Activated T-cell treated with anti-CD3 and anti-CD28 coated beads for 1 hour (primary cell): ENCODE measurements around the gene PICALM.

ENCODE experiments used
- DNase-seq: peaks from one replicate; pipeline ENCODE4 v3.0.0-alpha.2; 2020; ENCODE audit warnings: low read depth

Gene PICALM

DNA sequence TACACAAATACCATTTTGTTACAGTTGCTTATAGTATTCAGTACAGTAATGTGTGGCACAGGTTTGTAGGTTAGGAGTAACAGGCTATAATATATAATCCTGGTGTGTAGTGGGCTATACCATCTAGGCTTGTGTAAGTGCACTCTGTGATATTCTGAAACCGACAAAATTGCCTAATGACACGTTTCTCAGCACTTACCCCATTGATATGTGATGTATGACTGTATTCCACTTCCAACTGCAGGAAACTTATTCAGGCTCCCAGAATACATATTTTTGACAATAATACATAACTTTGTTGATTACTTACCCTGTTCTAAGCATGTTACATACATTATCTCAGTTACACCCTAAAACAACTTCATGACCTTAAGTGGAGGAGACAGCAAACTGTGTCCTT lies 5.1 kb upstream of the PICALM start:
- DNase-seq, result no peak

DNA sequence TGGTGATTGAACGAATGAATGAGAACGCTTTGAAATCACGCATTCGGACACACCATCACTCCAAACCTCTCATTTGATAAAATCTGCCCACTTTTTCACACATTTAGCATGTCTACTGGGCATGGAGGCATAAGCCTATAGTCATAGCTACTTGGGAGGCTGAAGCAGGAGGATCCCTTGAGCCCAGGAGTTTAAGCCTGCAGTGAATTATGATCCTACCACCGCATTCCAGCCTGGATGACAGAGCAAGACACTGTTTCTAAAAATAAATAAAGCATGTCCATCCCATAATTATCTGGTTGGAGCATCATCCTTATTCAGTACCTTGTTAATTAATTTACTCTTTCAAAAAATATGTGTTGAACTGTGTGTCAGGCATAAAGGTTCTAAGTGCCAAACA lies 3.3 kb upstream of the PICALM start:
- DNase-seq, result no peak

DNA sequence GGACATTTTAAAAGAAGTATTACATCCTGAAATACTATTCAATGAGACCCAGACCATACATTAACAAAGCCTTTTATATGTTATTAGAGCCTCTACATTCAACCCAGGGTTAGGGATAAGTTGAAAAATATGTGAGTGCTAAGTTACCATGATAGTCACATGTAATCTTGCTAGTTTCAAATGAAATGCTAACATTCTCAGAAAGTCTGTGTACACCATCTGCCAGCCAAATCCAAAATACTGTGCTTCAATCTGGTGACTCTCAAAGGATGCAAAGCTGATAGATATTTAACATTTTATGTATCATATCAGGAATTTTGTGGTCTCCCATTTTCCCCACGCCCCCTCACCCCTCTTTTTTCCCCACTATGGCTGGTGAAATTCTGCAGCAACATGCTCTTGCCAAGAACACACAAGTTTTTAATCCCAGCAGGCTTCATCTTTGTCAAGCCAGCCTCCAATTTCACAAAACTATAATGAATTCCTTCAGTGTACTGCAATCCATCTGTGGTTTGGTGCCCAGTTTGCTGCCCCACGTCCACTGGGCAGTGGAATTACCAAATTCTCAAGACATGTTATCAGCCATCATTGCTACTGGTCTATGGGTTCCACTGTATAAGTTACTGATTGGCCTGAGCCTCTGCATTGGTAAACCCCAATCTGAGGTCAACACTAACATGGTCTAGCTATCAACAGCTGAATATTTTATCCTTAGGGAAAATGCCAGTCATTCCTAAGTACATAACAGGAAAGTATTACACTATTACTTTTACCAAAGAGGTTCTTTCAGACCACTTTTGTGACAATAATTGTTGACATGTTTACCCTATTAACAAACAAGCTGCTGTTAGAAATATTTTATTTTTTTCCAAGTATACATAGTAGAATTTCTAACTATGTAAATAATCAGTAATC lies 1.5 kb upstream of the PICALM start:
- no peak for DNase-seq

DNA sequence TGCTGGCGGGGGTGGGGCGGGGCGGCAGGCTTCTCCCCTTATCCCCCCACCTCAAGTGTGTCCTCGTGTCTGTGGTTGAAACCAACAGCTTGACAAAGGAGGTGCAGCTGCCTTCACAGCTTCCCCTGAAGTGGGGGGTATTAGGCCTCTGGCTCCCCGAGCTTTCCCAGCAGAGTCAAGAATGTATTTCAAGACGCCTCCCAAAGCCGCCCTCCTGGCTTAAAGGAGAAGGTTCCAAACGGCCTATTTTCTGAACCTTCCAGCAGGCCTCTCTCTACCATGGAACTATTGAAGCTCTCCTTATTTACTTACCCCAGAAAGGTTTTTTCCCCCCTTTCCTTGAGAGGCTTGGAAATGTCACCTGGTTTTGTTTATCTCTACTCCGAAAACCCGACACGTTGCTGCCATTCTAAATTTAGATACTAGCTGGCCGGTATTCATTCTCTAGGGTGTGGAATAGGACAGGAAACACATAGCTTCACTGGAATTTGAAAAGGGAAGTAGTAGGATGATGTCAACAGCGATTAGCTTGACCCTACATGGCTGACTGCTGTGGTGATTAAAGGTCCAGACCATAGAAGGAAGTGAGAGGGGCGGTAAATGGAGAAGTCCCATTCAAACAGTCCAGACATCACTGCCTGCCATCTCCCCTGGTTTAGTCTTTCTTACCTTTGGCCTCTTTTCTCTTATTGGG lies 671 bp upstream of the PICALM start:
- no peak for DNase-seq

DNA sequence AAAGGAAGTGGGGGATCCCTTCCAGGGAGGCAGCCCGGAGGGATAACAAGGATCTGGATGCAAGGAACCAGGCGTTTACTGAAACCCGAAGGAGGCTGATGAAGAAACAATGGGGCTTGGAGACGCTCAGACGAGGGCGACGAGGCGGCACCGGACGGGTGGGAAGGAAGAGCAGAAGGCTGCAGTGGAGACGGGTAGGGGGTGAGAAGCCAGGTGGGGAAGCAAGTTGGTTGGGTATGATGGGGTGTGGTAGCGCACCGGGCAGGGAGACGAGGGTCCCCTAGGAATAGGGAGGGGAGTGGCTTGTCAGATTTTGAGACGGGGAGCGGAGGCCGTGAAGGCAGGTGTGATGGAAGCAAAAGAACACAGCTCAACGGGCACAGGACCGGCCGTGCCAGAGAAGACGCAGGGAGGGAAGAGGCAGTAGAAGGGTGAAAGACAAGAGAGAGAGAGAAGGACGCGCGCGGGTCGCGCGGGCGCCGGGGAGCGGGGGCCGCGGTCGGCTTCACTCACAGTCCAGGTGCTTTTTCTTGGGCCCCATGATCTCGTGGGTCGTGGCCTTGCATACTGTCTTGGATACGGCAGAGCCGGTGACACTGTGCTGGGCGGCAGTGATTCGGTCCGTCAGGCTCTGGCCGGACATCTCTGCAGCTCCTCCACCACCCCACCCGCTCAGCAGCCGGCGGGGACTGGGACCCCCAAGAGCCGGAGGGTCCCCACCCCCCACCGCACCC lies 579 bp downstream of the PICALM start:
- DNase-seq, result peak; percentile 16

DNA sequence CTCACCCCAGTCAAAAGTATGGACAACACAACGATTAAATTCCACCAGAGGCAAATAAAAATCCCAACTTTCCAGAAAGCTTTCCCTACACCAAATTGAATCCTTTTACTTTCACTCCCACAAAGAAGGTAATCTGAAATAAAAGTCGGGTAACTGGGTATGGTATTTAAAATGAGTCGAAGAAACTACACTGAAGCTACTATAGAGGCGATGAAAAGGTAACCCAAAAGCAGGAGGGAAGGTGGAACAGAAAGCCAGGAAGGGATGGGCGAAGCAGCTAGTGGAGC lies 1.1 kb downstream of the PICALM start:
- DNase-seq, result no peak

DNA sequence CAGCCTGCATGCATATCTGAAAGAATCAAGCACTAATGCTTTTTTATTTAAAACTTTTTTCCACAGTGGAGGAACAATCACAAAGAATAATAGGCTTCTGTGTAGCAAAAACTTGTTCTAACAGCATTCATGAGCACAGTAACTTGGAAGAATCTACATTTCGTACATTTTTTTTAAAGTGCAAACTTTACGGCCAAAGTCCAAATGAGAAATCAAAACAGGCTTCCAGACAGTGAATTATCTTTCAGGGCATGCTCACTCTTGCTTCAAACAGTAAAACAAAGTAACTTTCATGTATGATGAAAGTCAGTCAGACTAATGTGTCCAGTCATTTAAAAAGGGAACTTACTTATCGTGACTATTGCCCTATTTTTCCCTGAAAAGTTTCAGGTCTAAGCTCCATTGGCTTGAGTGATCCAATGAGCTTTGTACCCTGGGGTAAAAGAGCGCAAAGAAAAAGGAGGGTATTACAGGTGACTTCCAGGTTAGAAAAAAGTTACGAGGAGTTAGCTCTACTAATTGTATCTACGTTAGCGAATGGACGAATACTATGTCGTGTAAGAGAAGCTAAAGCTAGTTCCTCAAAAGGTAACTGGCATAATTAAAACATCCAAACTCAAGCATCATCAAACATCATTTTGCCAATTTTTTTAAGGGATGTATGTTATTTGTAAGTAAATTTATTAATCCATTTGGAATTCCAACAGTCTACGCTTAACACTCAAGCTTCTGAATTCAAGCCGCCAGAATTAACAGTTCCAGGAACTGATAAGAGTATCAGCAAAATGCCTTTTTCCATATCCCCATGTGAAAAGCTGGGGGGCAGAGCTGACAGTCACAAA lies 1.7 kb downstream of the PICALM start:
- DNase-seq, result no peak

DNA sequence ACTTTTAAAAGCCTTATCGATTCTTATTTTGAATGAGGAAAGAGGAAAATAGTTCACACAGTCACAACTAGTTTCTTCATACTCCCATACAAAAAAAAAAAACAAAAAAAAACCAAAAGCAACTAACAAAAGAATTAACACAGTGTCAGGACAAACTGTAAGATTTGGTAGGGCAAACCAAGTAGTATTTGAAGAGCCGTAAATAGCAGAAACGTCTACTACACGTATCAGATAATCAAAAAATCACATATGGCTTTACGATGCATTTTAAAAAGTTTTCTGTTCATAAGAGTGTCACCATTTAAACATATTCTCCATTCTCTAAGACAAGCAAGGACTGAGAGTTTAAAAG lies 2.3 kb downstream of the PICALM start:
- DNase-seq, result no peak

DNA sequence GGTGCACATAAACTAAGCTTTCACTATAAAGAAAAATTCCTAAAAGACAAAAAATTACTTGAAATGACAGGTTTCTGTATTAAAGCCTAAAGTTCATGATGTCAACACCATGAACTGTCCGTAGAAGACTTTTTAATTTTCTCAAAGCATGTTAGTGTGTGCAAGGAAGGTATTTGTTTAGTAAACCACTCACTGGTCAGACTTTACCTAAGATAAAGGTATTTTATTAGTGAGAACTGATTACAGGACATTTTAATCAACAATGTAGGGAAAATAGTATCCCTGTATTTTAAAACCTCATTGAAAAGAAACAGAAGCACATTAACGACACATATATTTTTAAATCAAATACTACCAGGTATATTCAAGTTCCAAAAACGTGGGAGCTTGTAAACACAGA lies 2.9 kb downstream of the PICALM start:
- DNase-seq, result no peak

DNA sequence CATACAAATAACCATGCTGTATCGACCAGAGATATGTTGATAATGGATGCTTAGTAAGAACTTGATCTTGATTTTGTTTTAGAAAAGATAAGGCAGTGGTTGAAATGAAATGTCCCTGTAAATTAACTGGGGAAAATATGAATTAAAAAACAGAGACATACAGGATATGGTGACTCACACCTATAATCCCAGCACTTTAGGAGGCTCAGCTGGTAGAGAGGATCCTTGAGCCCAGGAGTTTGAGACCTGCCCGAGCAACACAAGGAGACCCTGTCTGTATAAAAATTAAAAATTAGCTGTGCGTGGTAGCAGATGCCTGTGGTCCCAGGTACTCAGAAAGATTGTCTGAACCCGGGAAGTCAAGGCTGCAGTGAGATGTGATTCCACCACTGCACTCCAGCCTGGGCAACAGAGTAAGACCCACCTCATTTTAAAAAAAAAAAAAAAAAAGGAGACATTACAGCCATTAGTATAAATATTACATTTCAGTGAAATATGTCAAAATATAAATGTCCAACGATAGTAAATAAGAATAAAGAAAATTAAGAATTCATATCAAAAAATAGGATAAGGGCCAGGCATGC lies 4.6 kb downstream of the PICALM start:
- no peak for DNase-seq

DNA sequence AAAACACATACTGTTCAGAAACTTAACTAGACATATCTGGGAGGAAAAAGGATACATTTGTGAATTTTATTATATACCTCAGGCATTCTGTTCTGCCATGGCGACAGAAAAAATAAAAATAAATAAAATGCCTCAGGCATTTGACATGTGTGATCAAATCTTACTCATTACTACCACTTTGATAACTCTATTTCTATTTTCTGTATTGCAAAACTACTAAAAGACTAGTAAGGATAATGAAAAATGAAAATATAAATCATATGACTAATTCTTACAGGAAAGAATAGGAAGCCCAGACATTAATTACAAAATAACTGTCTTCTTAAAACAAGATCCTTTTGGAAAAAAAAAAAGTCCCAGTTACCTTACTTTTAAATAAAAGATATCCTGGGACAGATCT lies 5.3 kb downstream of the PICALM start:
- no peak for DNase-seq

DNA sequence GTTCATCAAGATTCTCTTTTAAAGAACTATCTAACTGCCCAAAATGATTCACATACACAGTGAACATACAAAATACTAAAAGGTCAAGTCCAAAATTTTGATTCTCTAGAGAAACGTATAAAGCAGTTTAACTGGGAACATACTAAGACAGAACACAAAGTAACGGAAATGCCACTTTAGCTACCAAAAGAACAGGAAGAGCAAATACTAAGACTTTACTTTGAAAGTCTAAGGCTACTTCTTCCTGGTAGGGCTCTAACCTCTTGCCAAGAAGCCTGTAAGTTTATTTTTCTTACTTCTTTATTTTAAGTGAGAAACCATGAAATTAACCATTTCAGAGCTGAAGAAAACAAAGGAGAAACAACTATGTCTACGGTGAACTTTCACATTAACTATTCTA lies 6.2 kb downstream of the PICALM start:
- no peak for DNase-seq

DNA sequence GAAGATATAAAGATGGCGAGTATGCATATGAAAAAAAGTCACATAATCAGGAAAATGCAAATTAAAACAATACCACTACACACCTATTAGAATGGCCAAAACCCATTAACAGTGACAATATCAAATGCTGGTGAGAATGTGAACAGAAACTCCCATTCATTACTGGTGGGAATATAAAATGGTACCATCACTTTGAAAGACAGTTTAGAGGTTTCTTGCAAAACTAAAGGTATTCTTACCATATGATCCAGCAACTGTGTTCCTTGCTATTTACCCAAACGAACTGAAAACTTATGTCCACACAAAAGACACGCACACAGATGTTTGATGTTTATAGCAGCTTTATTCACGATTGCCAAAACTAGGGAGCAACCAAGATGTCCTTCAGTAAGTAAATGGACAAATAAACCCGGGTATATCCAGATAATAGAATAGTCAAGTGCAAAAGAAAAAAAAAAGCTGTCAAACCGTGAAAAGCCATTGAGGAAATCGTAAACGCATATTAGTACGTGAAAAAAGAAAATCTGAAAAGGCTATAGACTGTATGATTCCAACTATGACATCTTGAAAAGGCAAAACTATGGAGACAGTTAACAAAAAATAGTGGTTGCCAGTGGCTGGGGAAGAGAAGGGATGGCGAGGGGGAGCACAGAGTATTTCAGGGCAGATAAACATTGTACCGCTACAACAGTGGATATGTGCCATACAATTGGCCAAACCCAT lies 7.2 kb downstream of the PICALM start:
- DNase-seq, result no peak

DNA sequence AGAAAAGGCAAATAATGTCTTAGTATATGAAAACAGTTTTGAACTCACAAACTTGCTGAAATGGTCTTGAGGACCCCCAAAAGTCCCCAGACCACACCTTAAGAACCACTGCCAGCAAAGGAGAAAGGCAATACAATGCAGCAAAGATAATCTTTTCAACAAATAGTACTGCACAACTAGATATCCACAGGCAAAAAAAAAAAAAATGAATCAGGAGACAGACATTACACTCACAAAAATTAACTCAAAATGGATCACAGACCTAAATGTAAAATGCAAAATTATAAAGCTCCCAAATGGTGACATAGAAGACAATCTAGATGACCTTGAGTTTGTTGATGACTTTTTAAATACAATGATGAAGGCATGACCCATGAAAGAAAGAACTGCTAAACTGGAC lies 8.3 kb downstream of the PICALM start:
- no peak for DNase-seq

DNA sequence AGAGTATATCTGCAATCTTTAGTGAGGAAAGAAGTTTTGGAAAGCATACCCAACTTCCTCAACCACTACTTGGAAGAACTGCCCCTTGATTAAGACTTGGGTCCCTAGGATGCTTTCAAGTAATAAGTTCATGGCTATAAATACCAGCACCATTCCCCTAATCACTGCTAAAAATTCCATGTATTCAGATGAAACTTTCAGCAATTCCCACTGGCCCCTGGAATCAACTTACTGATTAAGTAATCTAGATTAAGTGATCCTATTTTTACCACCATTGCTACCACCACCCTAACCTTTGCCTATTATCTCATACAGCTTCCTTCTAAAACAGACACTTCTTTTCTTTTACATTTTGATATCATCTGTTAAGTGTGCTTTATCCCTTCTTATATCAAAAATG lies 10.5 kb downstream of the PICALM start:
- no peak for DNase-seq

DNA sequence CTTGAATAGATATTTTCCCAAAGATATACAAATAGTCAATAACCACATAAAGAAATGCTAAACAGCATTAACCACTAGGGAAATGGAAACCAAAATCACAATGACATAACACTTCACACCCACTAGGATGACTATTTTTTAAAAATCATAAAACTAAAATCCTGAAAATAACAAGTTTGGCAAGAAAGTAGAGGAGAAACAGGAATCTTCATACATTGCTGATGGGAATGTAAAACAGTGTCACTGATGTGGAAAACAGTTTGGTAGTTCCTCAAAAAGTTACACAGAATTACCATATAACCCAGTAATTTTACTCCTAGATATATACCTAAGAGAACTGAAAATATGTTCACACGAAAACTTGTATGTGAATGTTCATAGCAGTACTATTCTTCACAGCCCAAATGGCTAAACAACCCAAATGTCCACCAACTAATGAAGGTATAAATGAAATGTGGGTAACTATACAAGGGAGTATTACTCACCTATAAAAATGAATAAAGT lies 12.5 kb downstream of the PICALM start:
- DNase-seq, result no peak

DNA sequence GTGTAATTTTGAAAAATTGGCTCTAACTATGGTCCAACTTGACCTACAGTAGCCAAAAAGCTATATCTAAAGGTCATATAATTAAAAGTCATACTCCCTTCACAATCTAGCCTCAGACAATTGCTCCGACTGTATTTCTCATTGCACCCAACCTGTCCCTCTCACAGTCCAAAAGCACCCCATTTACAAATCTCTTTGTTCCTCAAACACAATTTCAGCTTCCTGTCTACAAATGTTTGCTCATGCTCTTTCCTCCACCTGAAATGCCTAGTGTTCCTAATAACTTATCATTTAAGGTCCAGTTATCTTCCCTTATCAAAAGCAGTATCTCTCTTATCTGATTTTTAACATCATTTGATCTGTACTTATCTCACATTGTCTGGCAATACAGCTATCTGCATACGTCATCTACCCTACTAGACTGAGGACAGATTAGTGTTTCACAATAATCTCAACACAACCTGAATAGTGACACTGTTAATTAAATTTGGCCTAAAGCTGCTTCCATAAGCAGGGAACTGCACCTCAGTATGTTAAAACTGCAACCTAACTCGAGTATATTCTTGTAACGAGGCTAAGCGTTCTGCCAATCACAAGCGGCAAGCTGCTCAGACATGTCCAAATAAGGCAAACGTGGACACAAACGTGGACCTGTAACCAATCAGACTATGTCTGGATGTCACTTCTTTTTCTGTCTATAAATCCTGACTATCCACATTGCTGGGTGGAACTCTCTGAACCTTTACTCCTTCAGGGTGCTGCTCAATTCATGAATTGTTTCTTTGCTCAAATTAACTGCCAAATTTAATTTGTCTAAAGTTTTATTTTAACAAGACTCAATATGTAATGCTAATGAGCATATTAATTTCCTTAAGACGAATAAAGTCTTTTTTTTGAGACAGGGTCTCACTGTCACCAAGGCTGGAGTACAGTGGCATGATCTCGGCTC lies 15.9 kb downstream of the PICALM start:
- no peak for DNase-seq

DNA sequence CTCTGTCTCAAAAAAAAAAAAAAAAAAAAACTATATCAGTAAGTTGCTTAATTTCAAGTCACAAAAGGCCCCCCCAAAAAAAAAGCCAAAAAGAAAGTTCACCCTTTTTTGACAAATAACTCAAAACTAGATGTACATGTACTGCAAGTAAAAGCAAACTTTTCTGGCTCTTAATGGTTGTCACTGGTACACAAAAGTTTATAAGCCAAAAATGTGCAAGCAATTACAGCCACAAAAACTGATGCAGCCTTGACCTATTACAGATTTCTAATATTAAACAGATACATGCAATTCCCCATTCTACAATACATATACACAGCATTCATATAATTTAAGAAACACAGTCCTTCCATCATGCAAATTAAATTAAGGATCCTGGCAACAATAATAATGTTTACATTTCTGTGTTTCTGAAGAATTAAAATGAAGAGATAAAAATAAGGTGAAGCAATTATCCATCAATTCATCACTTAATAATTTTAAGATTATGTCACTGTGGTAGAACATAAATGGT lies 18.6 kb downstream of the PICALM start:
- no peak for DNase-seq

DNA sequence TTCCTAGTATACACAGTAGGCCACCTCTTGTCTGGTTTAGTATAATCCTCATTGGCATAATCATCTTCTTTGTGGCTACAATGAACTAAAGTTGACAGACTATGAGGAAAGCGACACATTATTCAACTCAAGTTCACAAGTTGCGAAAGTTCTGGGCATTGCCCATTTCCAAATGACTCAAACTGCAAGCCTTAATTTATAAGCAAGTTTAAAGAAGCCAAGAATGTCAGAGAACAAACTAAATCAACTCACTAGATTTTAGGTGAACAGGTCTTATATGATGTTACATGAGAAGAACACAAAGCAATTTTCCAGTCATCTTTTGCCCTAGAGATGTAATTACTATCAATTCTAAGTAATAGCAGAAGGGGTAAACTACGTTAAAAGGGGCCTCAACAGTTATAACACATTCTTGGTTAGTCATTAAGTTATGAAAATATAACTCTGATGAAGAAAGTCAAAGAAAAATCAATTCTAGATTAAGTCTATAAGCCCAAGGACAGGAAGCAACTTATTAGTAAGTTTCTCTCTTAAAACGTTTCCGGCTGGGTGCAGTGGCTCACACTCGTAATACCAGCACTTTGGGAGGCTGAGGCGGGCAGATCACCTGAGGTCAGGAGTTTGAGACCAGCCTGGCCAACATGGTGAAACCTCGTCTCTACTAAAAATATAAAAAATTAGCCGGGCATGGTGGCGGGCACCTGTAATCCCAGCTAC lies 21.5 kb downstream of the PICALM start:
- DNase-seq, result no peak
